ENCODE measurements around the gene PWWP2B.

GRCh38 chr10:132443605-132443982, 46.6 kb downstream of the PWWP2B start:
- TF ChIP-seq MAX (IDR thresholded peaks at IDR 0.05) (no peak), ZBTB7A (IDR thresholded peaks at IDR 0.05; ENCODE audit: low read depth) (no peak), TAF1 (IDR thresholded peaks at IDR 0.05; ENCODE audit: low read depth) (no peak)

All from Ishikawa (cell line).